ENCODE data around the gene RNASEL. TPM values are rescaled to one million over a fixed set of nuclear protein-coding genes. Genes with fewer than 3 reads are reported as not detected.

Gene RNASEL
- total RNA-seq, 1 experiment from 2014 or later = 17.3 TPM

DNA sequence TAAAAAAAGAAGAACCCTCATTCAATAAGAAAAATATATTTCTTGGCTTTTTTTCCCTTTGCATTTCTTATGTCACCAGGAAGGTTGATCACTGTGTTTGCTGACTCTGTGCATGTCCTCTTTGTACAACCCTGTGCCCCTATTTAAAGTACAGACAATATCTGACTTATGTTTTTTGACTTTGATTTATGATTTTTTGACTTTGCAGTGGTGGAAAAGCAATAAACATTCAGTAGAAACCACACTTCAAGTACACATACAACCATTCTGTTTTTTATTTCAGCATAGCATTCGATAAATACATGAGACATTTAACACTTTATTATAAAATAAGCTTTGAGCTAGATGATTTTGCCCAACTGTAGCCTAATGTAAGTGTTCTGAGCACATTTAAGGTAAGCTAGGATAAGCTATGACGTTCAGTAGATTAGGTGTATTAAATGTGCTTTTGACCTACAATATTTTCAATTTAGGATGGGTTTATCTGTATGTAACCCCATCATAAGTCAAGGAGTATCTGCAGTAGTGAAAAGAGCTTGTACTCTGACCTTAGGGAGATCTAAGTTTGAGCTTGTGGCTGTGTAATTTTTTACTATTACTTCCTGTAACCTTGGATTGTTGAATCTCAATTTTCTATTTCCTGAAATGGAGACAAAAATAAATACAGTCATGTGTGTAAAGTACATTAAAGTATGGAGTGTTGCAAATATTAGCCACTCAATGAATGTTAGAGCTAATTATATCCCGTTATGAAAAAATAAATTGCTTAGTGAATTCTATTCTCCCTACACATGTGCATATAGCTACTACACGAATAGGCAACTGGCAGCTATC is 1.2 kb downstream of the RNASEL start:
- peak overlapping the region; percentile 92 for H3K9ac ChIP-seq (ENCODE audit: low read length)
- H3K4me1 ChIP-seq (ENCODE audit: low read length) = peaks cover 27% of the 10 kb centered on the region
- no peaks in the 10 kb centered on the region for H4K20me1 ChIP-seq (ENCODE audit: insufficient read depth, low read depth, low read length)
- peak overlapping the region; percentile 81 for H3K27ac ChIP-seq (ENCODE audit: low read length)
- no peaks in the 10 kb centered on the region for H3K9me2 ChIP-seq (replicated peaks; ENCODE audit: insufficient read depth, low read length)
- H3K9me3 ChIP-seq (ENCODE audit: low read length) = no peaks in the 10 kb centered on the region
- no peaks in the 10 kb centered on the region for H3K27me3 ChIP-seq (ENCODE audit: low read length)
- no peak for DNase-seq
- H3K4me3 ChIP-seq (ENCODE audit: low read length) = peak overlapping the region; percentile 84
- peak overlapping the region; percentile 85 for H3K4me2 ChIP-seq (ENCODE audit: low read depth, low read length, poor library complexity, severe bottlenecking)
- 0 out of 2 replicates have a peak, but pooled peaks cover 4% of the 10 kb centered on the region for H3K36me3 ChIP-seq (ENCODE audit: insufficient read depth, low read length)
- H3K79me2 ChIP-seq (ENCODE audit: low read length) = peaks cover 25% of the 10 kb centered on the region
- peak overlapping the region; percentile 32 for H2AFZ ChIP-seq (ENCODE audit: low read length)

GRCh38 chr1:182587093-182587492 is 2.0 kb downstream of the RNASEL start:
- no peak for DNase-seq
- Histone ChIP-seq H2AFZ (ENCODE audit: low read length) (no peak overlapping the region), H3K9me2 (replicated peaks; ENCODE audit: insufficient read depth, low read length) (no peaks in the 10 kb centered on the region), H3K36me3 (ENCODE audit: insufficient read depth, low read length) (0 out of 2 replicates have a peak, but pooled peaks cover 6% of the 10 kb centered on the region), H3K4me1 (ENCODE audit: low read length) (peaks cover 30% of the 10 kb centered on the region), H3K4me2 (ENCODE audit: low read depth, low read length, poor library complexity, severe bottlenecking) (no peak overlapping the region), H4K20me1 (ENCODE audit: insufficient read depth, low read depth, low read length) (no peaks in the 10 kb centered on the region), H3K9me3 (ENCODE audit: low read length) (no peaks in the 10 kb centered on the region), H3K4me3 (ENCODE audit: low read length) (no peak overlapping the region), H3K9ac (ENCODE audit: low read length) (no peak overlapping the region), H3K79me2 (ENCODE audit: low read length) (peaks cover 25% of the 10 kb centered on the region), H3K27ac (ENCODE audit: low read length) (no peak overlapping the region), H3K27me3 (ENCODE audit: low read length) (no peaks in the 10 kb centered on the region)

- Histone ChIP-seq H3K79me2 (ENCODE audit: low read length) (peaks cover 25% of the 10 kb centered on the region), H3K9ac (ENCODE audit: low read length) (no peak overlapping the region), H4K20me1 (ENCODE audit: insufficient read depth, low read depth, low read length) (no peaks in the 10 kb centered on the region), H3K27me3 (ENCODE audit: low read length) (no peaks in the 10 kb centered on the region), H3K9me2 (replicated peaks; ENCODE audit: insufficient read depth, low read length) (no peaks in the 10 kb centered on the region), H3K27ac (ENCODE audit: low read length) (no peak overlapping the region), H3K4me3 (ENCODE audit: low read length) (no peak overlapping the region), H3K36me3 (ENCODE audit: insufficient read depth, low read length) (peaks cover 10% of the 10 kb centered on the region; the same call in 1 of the 2 replicates), H3K9me3 (ENCODE audit: low read length) (no peaks in the 10 kb centered on the region), H3K4me1 (ENCODE audit: low read length) (peaks cover 30% of the 10 kb centered on the region), H2AFZ (ENCODE audit: low read length) (no peak overlapping the region), H3K4me2 (ENCODE audit: low read depth, low read length, poor library complexity, severe bottlenecking) (no peak overlapping the region)
- no peak for DNase-seq
Observed at GRCh38 chr1:182586380-182586779, 2.7 kb downstream of the RNASEL start.

GRCh38 chr1:182584746-182585145 is 4.3 kb downstream of the RNASEL start:
- H3K27ac ChIP-seq (ENCODE audit: low read length) = no peak overlapping the region
- no peak for DNase-seq
- no peak overlapping the region for H3K4me2 ChIP-seq (ENCODE audit: low read depth, low read length, poor library complexity, severe bottlenecking)
- no peak overlapping the region for H3K9ac ChIP-seq (ENCODE audit: low read length)
- no peaks in the 10 kb centered on the region for H3K9me3 ChIP-seq (ENCODE audit: low read length)
- H3K27me3 ChIP-seq (ENCODE audit: low read length) = no peaks in the 10 kb centered on the region
- H3K4me1 ChIP-seq (ENCODE audit: low read length) = peaks cover 30% of the 10 kb centered on the region
- H2AFZ ChIP-seq (ENCODE audit: low read length) = no peak overlapping the region
- H4K20me1 ChIP-seq (ENCODE audit: insufficient read depth, low read depth, low read length) = no peaks in the 10 kb centered on the region
- H3K79me2 ChIP-seq (ENCODE audit: low read length) = peaks cover 25% of the 10 kb centered on the region
- H3K4me3 ChIP-seq (ENCODE audit: low read length) = no peak overlapping the region
- no peaks in the 10 kb centered on the region for H3K9me2 ChIP-seq (replicated peaks; ENCODE audit: insufficient read depth, low read length)
- H3K36me3 ChIP-seq (ENCODE audit: insufficient read depth, low read length) = peaks cover 24% of the 10 kb centered on the region; the same call in 1 of the 2 replicates

GRCh38 chr1:182580736-182581135 is 8.3 kb downstream of the RNASEL start:
- Histone ChIP-seq H3K27ac (ENCODE audit: low read length) (no peak overlapping the region), H3K36me3 (ENCODE audit: insufficient read depth, low read length) (peaks cover 38% of the 10 kb centered on the region; the same call in 1 of the 2 replicates), H3K27me3 (ENCODE audit: low read length) (no peaks in the 10 kb centered on the region), H3K9me2 (replicated peaks; ENCODE audit: insufficient read depth, low read length) (no peaks in the 10 kb centered on the region), H3K9ac (ENCODE audit: low read length) (no peak overlapping the region), H3K9me3 (ENCODE audit: low read length) (no peaks in the 10 kb centered on the region), H4K20me1 (ENCODE audit: insufficient read depth, low read depth, low read length) (no peaks in the 10 kb centered on the region), H3K4me3 (ENCODE audit: low read length) (no peak overlapping the region), H3K79me2 (ENCODE audit: low read length) (0 out of 2 replicates have a peak, but pooled peaks cover 2% of the 10 kb centered on the region), H3K4me2 (ENCODE audit: low read depth, low read length, poor library complexity, severe bottlenecking) (no peak overlapping the region), H2AFZ (ENCODE audit: low read length) (no peak overlapping the region), H3K4me1 (ENCODE audit: low read length) (peaks cover 13% of the 10 kb centered on the region)
- DNase-seq = no peak

DNA sequence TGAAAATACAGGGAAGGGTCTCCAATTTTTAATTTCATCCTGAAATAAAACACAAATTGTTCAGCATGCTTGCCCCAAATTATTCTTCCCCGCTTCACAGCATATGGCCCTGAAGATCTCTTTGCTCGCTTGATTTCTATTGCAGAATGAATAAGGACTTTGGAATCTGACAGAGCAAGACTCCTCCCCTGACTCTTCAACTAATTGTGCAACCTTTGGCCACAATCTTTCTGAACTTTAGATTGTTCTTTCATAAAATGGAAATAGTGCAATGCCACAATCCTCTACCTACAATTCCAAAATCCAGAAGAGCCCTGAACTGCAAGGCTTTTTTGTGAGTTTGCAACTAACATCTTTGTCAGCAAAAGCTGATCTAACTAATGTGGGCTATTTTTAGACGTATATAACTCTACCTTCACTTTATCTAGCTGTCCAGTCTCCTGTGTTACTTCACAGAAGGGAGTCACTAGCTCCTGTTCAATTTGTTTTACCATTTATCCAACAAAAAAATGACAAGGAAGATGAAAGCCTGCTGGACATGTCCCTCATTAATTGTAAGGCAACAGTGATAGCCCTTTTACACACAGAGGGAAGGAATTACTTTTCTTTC is 13.4 kb downstream of the RNASEL start:
- no peaks in the 10 kb centered on the region for H3K9me3 ChIP-seq (ENCODE audit: low read length)
- H3K4me3 ChIP-seq (ENCODE audit: low read length) = no peak overlapping the region
- no peaks in the 10 kb centered on the region for H3K9me2 ChIP-seq (replicated peaks; ENCODE audit: insufficient read depth, low read length)
- no peak for DNase-seq
- H2AFZ ChIP-seq (ENCODE audit: low read length) = no peak overlapping the region
- no peaks in the 10 kb centered on the region for H3K27me3 ChIP-seq (ENCODE audit: low read length)
- no peak overlapping the region for H3K4me2 ChIP-seq (ENCODE audit: low read depth, low read length, poor library complexity, severe bottlenecking)
- peaks cover 5% of the 10 kb centered on the region for H3K4me1 ChIP-seq (ENCODE audit: low read length)
- no peaks in the 10 kb centered on the region for H4K20me1 ChIP-seq (ENCODE audit: insufficient read depth, low read depth, low read length)
- peaks cover 31% of the 10 kb centered on the region for H3K36me3 ChIP-seq (ENCODE audit: insufficient read depth, low read length)
- H3K79me2 ChIP-seq (ENCODE audit: low read length) = no peaks in the 10 kb centered on the region
- peak overlapping the region; percentile 39; the same call in 1 of the 2 replicates for H3K27ac ChIP-seq (ENCODE audit: low read length)
- no peak overlapping the region for H3K9ac ChIP-seq (ENCODE audit: low read length)

DNA sequence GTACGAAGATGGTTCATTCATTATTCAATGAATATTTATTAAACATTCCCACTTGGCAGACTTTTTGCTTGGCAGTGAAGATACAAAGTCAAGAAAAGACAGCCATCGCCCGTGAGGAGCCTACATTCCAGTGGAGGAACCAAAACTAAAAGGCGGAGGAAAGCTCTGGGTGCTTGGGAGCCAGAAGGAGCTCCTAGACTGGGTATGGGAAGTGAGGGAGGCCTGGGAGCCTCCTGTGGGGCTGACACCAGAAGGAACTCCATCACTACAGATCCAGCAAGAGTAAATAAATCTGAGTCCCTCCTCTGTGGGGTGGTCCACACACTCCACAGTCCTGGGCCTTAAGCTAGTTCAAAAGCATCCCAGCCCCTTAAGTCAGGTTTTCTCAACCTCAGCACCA is 14.9 kb downstream of the RNASEL start:
- H3K4me2 ChIP-seq (ENCODE audit: low read depth, low read length, poor library complexity, severe bottlenecking) = no peak overlapping the region
- H3K79me2 ChIP-seq (ENCODE audit: low read length) = no peaks in the 10 kb centered on the region
- H3K36me3 ChIP-seq (ENCODE audit: insufficient read depth, low read length) = peaks cover 19% of the 10 kb centered on the region
- peaks cover 20% of the 10 kb centered on the region for H3K4me1 ChIP-seq (ENCODE audit: low read length)
- no peak overlapping the region for H3K4me3 ChIP-seq (ENCODE audit: low read length)
- no peak overlapping the region for H2AFZ ChIP-seq (ENCODE audit: low read length)
- no peaks in the 10 kb centered on the region for H4K20me1 ChIP-seq (ENCODE audit: insufficient read depth, low read depth, low read length)
- H3K9me2 ChIP-seq (replicated peaks; ENCODE audit: insufficient read depth, low read length) = no peaks in the 10 kb centered on the region
- H3K27me3 ChIP-seq (ENCODE audit: low read length) = no peaks in the 10 kb centered on the region
- H3K9ac ChIP-seq (ENCODE audit: low read length) = no peak overlapping the region
- no peak overlapping the region for H3K27ac ChIP-seq (ENCODE audit: low read length)
- DNase-seq = no peak
- H3K9me3 ChIP-seq (ENCODE audit: low read length) = no peaks in the 10 kb centered on the region

GRCh38 chr1:182570611-182570970 is 18.5 kb downstream of the RNASEL start:
- H3K27ac ChIP-seq (ENCODE audit: low read length) = peak overlapping the region; percentile 89
- 0 out of 2 replicates have a peak overlapping the region, but pooled peaks have one; percentile 4 for H3K9ac ChIP-seq (ENCODE audit: low read length)
- no peak overlapping the region for H3K4me2 ChIP-seq (ENCODE audit: low read depth, low read length, poor library complexity, severe bottlenecking)
- peaks cover 44% of the 10 kb centered on the region for H3K4me1 ChIP-seq (ENCODE audit: low read length)
- no peaks in the 10 kb centered on the region for H3K27me3 ChIP-seq (ENCODE audit: low read length)
- H3K9me2 ChIP-seq (replicated peaks; ENCODE audit: insufficient read depth, low read length) = no peaks in the 10 kb centered on the region
- no peak for DNase-seq
- H2AFZ ChIP-seq (ENCODE audit: low read length) = peak overlapping the region; percentile 86
- H3K4me3 ChIP-seq (ENCODE audit: low read length) = no peak overlapping the region
- H4K20me1 ChIP-seq (ENCODE audit: insufficient read depth, low read depth, low read length) = no peaks in the 10 kb centered on the region
- H3K79me2 ChIP-seq (ENCODE audit: low read length) = no peaks in the 10 kb centered on the region
- no peaks in the 10 kb centered on the region for H3K9me3 ChIP-seq (ENCODE audit: low read length)
- peaks cover 8% of the 10 kb centered on the region for H3K36me3 ChIP-seq (ENCODE audit: insufficient read depth, low read length)
